IPS-NIHi7 (cell line): Measurements from ENCODE around the gene LMNA.
A peak's percentile ranks its signal among the peaks of the same experiment; 100 is the strongest.
"Not testable (repeated sequence)": the region's sequence is repeated elsewhere in the genome, so short reads cannot be mapped to it uniquely, and the experiment has no call there.

ENCODE experiments used
- DNase-seq: peaks from one replicate; pipeline ENCODE4 v3.0.0; 2012; ENCODE audit warnings: mixed read lengths; ENCODE audit errors: extremely low spot score

Gene LMNA

GRCh38 chr1:156114101-156114918, at the start of gene LMNA:
Gene LMNA, plus strand, starts transcription at chr1:156114711. Its CDS starts 208 bp downstream, at chr1:156114919.
- peak; percentile 79 for DNase-seq

DNA sequence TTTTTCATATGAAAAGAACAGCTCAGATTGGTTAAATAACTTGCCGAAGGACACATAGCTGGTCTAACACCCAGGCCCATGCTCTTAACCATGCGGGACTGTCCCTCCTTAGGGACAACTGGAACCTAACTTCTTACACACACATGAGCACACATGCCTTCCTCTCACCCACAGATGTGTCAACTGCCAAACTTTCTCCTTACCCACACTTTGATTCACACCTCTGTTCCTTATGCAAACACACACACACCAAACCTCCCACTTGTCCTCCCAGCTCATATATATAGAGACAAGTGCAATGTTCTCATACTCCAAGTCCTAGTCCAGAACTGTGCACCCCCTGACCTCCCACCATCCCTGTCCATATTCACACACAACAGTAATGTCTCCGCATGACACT, 49.3 kb upstream of the LMNA start:
- no peak for DNase-seq

DNA sequence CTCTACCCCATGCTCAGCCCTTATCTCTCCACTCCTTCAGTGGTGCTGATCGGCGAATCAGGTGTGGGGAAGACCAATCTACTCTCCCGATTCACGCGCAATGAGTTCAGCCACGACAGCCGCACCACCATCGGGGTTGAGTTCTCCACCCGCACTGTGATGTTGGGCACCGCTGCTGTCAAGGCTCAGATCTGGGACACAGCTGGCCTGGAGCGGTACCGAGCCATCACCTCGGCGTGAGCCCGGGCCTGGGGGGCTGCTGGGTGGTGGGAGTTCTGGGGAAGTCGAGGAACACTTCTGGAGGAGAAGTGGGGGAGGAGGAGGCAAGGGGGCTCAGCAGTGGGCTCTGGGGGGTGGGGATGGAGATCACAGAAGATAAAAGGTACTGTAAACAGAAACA, 48.6 kb upstream of the LMNA start:
- no peak for DNase-seq

DNA sequence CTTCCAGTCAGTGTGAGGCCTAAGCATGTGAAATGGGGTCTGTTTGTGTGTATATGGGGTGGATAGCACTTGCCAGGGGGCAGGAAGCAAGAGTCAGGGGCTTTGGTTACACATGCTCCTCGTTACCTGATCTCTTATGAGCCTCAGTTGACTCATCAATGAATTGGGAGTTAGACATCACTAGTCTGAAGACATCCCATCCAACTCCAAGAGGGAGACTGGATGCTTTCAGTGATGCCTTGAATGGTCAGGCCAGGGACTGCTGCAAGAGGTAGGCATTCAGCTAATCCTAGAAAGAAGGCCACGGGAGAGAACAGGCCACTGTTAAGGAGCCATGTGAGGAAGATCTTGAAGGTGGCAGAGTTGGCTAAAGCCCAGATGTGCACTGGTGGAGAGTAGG, 47.2 kb upstream of the LMNA start:
- no peak for DNase-seq

DNA sequence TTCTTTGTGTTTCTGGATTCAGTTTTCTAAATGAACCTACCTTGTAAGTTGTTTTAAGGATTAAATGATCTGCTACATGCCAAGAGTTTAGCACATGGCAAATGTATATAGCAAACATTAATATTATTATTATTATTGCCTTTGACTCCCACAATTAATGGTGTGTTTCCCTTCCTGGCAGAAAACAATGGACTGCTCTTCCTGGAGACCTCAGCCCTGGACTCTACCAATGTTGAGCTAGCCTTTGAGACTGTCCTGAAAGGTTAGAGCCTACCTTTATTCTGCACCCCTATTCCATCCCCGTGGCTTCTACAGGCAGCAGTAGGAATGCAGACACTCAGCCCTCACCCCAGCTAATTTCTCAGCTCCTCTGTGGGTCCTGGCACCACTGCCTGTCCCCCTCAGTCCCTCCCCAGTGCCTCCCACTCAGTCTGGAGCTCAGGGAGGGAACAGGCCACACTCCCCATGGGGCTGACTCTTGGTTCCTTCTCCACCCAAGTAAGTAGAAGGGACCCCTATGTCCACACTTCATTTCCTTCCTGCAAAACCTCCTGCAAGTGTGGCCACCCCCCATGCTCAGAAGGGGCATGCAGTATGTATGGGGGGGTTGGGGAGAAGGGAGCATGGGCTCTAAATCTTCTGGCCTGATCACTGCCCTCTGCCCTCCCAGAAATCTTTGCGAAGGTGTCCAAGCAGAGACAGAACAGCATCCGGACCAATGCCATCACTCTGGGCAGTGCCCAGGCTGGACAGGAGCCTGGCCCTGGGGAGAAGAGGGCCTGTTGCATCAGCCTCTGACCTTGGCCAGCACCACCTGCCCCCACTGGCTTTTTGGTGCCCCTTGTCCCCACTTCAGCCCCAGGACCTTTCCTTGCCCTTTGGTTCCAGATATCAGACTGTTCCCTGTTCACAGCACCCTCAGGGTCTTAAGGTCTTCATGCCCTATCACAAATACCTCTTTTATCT, 44.7 kb upstream of the LMNA start:
- DNase-seq = no peak

DNA sequence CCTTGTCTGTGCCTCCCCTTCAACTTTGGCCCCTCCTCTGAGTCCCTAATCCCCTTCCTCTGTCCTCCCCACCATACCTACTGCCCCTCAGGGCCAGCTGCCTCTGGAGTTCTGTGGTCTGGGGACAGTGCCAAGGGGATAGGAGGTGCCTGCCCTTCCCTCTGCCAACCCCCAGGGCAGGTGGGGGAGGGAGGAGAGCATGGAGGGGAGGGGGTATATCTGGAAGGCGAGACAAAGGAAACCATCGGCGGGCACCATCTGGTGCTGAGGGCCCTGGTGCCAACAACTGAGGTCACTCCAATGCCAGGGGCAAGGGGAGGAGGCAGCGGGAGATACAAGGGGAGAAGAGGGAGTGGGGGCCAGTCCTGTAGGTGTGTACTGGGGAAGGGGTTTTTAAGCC, 44.0 kb upstream of the LMNA start:
- no peak for DNase-seq

DNA sequence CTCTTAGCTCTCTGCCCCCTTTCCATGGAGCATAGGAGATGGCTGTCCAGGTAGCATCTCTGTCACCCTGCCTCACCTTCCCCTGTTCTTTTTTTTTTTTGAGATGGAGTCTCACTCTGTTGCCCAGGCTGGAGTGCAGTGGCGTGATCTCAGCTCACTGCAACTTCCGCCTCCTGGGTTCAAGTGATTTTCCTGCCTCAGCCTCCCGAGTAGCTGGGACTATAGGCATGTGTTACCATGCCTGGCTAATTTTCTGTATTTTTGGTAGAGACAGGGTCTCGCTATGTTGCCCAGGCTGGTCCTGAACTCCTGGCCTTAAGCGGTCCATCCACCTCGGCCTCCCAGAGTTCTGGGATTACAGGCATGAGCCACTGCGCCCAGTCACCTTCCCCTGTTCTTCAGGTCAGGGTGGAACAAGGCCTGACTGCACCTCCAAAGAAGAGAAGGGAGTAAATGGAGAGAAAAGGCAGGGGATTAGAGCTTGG, 43.1 kb upstream of the LMNA start:
- DNase-seq = not testable (repeated sequence)

GRCh38 chr1:156072251-156072650, 42.3 kb upstream of the LMNA start:
- DNase-seq = no peak

GRCh38 chr1:156073110-156073687, 41.3 kb upstream of the LMNA start:
- no peak for DNase-seq

GRCh38 chr1:156073740-156074139, 40.8 kb upstream of the LMNA start:
- DNase-seq = peak; percentile 82

- DNase-seq = no peak
Measured at GRCh38 chr1:156074661-156075060, 39.9 kb upstream of the LMNA start.

GRCh38 chr1:156075162-156075561, 39.3 kb upstream of the LMNA start:
- DNase-seq = no peak

DNA sequence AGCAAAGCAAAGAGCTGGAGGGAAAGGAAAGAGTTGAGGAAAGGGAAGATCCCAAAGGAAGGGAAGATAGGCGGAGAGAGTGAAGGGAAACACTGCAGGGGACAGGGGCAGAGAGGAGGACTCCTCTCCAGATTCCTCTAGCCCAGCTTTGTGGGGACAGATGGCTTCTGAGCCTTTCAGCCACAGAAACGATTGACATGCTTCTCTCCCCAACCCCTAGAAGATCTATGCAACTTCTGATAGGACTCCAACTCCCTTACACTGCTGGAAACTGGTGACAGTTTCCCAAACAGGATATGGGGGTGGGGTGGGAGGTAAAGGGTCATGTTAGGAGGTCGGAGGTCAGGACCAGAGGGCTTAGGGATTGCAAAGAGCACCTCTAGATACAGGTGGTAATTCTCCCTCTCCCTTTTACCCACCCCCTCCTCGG, 38.7 kb upstream of the LMNA start:
- DNase-seq = no peak

GRCh38 chr1:156076609-156077429, 37.7 kb upstream of the LMNA start:
- no peak for DNase-seq

GRCh38 chr1:156077430-156077760, 37.1 kb upstream of the LMNA start:
- DNase-seq = no peak

GRCh38 chr1:156078728-156079127, 35.8 kb upstream of the LMNA start:
- no peak for DNase-seq

DNA sequence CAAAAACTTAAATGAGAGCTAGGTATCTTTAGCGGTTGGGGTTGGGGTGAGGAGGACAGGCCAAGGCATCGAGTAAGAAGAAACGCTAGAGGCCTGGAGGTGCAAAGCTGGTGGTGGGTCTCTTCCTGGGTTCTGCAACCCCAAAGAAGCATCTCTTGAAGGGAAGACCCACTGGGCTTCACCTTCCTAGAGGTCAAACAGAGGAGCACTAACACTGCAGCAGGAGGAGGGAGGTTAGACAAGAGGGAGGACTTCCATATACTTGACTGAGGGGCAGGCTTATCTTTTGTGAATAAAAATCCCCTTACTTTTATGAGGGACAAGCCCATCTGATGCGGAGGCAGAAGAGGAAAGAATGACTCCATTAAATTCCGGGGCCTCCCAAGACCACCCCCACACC, 34.7 kb upstream of the LMNA start:
- DNase-seq = no peak

GRCh38 chr1:156080241-156080862, 34.2 kb upstream of the LMNA start:
- no peak for DNase-seq

GRCh38 chr1:156080863-156081179, 33.7 kb upstream of the LMNA start:
- DNase-seq = no peak

DNA sequence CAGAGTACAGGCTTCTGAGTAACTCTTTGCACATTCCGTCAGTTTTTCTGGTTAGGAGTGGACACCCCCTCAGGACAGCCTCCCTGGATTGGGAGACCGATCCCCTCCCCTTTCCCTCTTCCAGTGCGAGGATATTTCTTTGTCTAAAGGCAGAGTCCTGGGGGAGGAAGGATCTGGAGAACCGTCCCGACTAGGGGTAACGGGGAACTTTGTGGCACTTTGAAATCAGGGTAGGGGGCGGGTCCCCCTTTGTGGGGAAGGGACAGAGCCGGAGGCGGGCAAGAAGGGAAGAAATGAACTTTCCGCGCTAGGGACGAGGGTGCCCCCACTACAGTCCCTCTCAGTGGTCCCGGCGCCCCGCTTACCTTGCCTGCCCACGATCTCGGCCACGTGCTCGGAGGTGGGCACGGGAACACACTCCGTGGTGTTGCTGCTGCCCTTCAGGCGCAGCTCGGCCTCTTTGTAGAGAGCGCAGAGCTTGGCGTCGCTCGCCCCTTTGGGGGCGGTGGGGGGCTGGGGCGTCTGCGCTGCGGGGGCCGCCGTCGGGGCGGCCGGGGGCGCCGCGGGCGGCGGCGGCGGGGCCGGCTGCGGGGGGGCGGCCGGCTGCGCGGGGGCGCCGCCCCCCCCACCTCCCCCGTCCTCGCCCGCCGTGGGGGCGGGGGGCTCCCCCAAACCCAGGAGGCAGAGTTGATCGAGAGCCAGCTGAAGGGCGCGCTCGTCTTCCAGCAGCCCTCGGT, 33.2 kb upstream of the LMNA start:
- no peak for DNase-seq
